Measurements from ENCODE around the gene SIDT1.
"Not testable (repeated sequence)": the region's sequence is repeated elsewhere in the genome, so short reads cannot be mapped to it uniquely, and the experiment has no call there.

SIDT1 gene

GRCh38 chr3:113628788-113629187 is 96.4 kb downstream of the SIDT1 start:
- no peak for DNase-seq (ENCODE audit: low read depth, low spot score)
- no peak overlapping the region for H3K27ac ChIP-seq

- H3K27ac ChIP-seq, result no peak overlapping the region
- no peak for DNase-seq (ENCODE audit: low read depth, low spot score)
These were observed 97.4 kb downstream of the SIDT1 start for GRCh38 chr3:113629584-113630421.

- no peak for DNase-seq (ENCODE audit: low read depth, low spot score)
- no peak overlapping the region for H3K27ac ChIP-seq
These were observed 98.7 kb downstream of the SIDT1 start for GRCh38 chr3:113630956-113631542.

- H3K27ac ChIP-seq, result no peak overlapping the region
These were observed 99.2 kb downstream of the SIDT1 start for GRCh38 chr3:113631573-113631972.

GRCh38 chr3:113634782-113635474 is 102.6 kb downstream of the SIDT1 start:
- DNase-seq (ENCODE audit: low read depth, low spot score), result no peak
- no peak overlapping the region for H3K27ac ChIP-seq

More at GRCh38 chr3:113631573-113631972, 99.2 kb downstream of the SIDT1 start:
- no peak for DNase-seq (ENCODE audit: low read depth, low spot score)

- DNase-seq (ENCODE audit: low read depth, low spot score), result not testable (repeated sequence)
These were observed 103.7 kb downstream of the SIDT1 start for GRCh38 chr3:113636034-113636433.

GRCh38 chr3:113637756-113638155 is 105.4 kb downstream of the SIDT1 start:
- no peak overlapping the region for H3K27ac ChIP-seq
- DNase-seq (ENCODE audit: low read depth, low spot score), result no peak

More at GRCh38 chr3:113636034-113636433, 103.7 kb downstream of the SIDT1 start:
- not testable (repeated sequence) for H3K27ac ChIP-seq

- H3K27ac ChIP-seq, result no peak overlapping the region
- DNase-seq (ENCODE audit: low read depth, low spot score), result no peak
These were observed 106.6 kb downstream of the SIDT1 start for GRCh38 chr3:113638910-113639309.

GRCh38 chr3:113643583-113643982 is 111.2 kb downstream of the SIDT1 start:
- H3K27ac ChIP-seq, result no peak overlapping the region
- no peak for DNase-seq (ENCODE audit: low read depth, low spot score)

GRCh38 chr3:113648524-113648923 is 116.2 kb downstream of the SIDT1 start:
- H3K27ac ChIP-seq, result no peak overlapping the region
- no peak for DNase-seq (ENCODE audit: low read depth, low spot score)

GRCh38 chr3:113649174-113649845 is 117.0 kb downstream of the SIDT1 start:
- no peak overlapping the region for H3K27ac ChIP-seq
- DNase-seq (ENCODE audit: low read depth, low spot score), result no peak

GRCh38 chr3:113654310-113654709 is 122.0 kb downstream of the SIDT1 start:
- no peak for DNase-seq (ENCODE audit: low read depth, low spot score)
- no peak overlapping the region for H3K27ac ChIP-seq

GRCh38 chr3:113654851-113655250 is 122.5 kb downstream of the SIDT1 start:
- H3K27ac ChIP-seq, result no peak overlapping the region
- DNase-seq (ENCODE audit: low read depth, low spot score), result no peak

GRCh38 chr3:113658107-113658506 is 125.8 kb downstream of the SIDT1 start:
- H3K27ac ChIP-seq, result no peak overlapping the region
- DNase-seq (ENCODE audit: low read depth, low spot score), result no peak

GRCh38 chr3:113659101-113659541 is 126.8 kb downstream of the SIDT1 start:
- no peak for DNase-seq (ENCODE audit: low read depth, low spot score)
- no peak overlapping the region for H3K27ac ChIP-seq

- DNase-seq (ENCODE audit: low read depth, low spot score), result no peak
- H3K27ac ChIP-seq, result no peak overlapping the region
These were observed 127.6 kb downstream of the SIDT1 start for GRCh38 chr3:113659996-113660395.

- no peak for DNase-seq (ENCODE audit: low read depth, low spot score)
These were observed 128.1 kb downstream of the SIDT1 start for GRCh38 chr3:113660458-113660857.

GRCh38 chr3:113660896-113661295 is 128.5 kb downstream of the SIDT1 start:
- no peak overlapping the region for H3K27ac ChIP-seq
- no peak for DNase-seq (ENCODE audit: low read depth, low spot score)

More at GRCh38 chr3:113660458-113660857, 128.1 kb downstream of the SIDT1 start:
- H3K27ac ChIP-seq, result no peak overlapping the region

GRCh38 chr3:113662824-113663223 is 130.5 kb downstream of the SIDT1 start:
- DNase-seq (ENCODE audit: low read depth, low spot score), result no peak
- no peak overlapping the region for H3K27ac ChIP-seq

GRCh38 chr3:113663324-113663750 is 131.0 kb downstream of the SIDT1 start:
- no peak for DNase-seq (ENCODE audit: low read depth, low spot score)
- no peak overlapping the region for H3K27ac ChIP-seq

All from epithelial cell of prostate (primary cell).